Astrocyte of the spinal cord (primary cell): ENCODE results near the gene SLC2A8.
A peak's percentile ranks its signal among the peaks of the same experiment; 100 is the strongest.

Experiments used
- DNase-seq: peaks from one replicate; pipeline ENCODE4 v3.0.0; 2011; ENCODE audit warnings: low read depth, low spot score
- H3K4me3 ChIP-seq: 2 replicates; pipeline ENCODE4 v1.5.1; 2011; ENCODE audit warnings: low read depth, mild to moderate bottlenecking, low read length, moderate library complexity
- CTCF ChIP-seq: IDR thresholded peaks from 2 replicates; pipeline ENCODE4 v1.5.1; 2012; ENCODE audit warnings: low read depth, mild to moderate bottlenecking, low read length, inconsistent platforms
- in situ Hi-C: cut with HindIII; loops from 2 replicates; pipeline ENCODE4 v1.10.0; 2017; ENCODE audit warnings: low sequenced_read_pairs

Gene SLC2A8

GRCh38 chr9:127447416-127448111 is 50.6 kb downstream of the SLC2A8 start:
- peak; percentile 24 for DNase-seq
- no peak for TF ChIP-seq CTCF

GRCh38 chr9:127448112-127448805 is 51.3 kb downstream of the SLC2A8 start:
- TF ChIP-seq CTCF: no peak
- in situ Hi-C loops: no loop called here
- DNase-seq: no peak
- H3K4me3 ChIP-seq: peak overlapping the region; percentile 99

More at GRCh38 chr9:127447416-127448111, 50.6 kb downstream of the SLC2A8 start:
- in situ Hi-C loops: no loop called here
- no peak overlapping the region for H3K4me3 ChIP-seq

GRCh38 chr9:127449332-127449966 is 52.5 kb downstream of the SLC2A8 start:
- DNase-seq: peak; percentile 2
- in situ Hi-C loops: no loop called here
- peak overlapping the region; percentile 99 for H3K4me3 ChIP-seq
- no peak for TF ChIP-seq CTCF

- TF ChIP-seq CTCF: no peak
- peak overlapping the region; percentile 99 for H3K4me3 ChIP-seq
- DNase-seq: peak; percentile 16
- in situ Hi-C loops: no loop called here
Measured at GRCh38 chr9:127450243-127450760, 53.3 kb downstream of the SLC2A8 start.

GRCh38 chr9:127450830-127451607 is 54.0 kb downstream of the SLC2A8 start, which contains the start of the genes LRSAM1 and RPL12:
LRSAM1 (plus strand) TSS chr9:127451510; CDS start chr9:127454528, 3,018 bp downstream.
RPL12 (minus strand) TSS chr9:127451406; CDS start chr9:127451317, 89 bp downstream.
- peak; percentile 93 for DNase-seq
- in situ Hi-C loops: no loop called here
- peak within 1 kb of the TSS; percentile 99 for H3K4me3 ChIP-seq
- no peak for TF ChIP-seq CTCF

- no peak for TF ChIP-seq CTCF
- peak; percentile 59 for DNase-seq
- H3K4me3 ChIP-seq: peak overlapping the region; percentile 99
- in situ Hi-C loops: no loop called here
Measured at GRCh38 chr9:127451608-127451857, 54.6 kb downstream of the SLC2A8 start.
